ENCODE results near the gene PTPRM. TPM values are rescaled to one million over a fixed set of nuclear protein-coding genes. Genes with fewer than 3 reads are reported as not detected.

Gene PTPRM
- total RNA-seq, 1 experiment from 2014 or later, result 14.5 TPM

DNA sequence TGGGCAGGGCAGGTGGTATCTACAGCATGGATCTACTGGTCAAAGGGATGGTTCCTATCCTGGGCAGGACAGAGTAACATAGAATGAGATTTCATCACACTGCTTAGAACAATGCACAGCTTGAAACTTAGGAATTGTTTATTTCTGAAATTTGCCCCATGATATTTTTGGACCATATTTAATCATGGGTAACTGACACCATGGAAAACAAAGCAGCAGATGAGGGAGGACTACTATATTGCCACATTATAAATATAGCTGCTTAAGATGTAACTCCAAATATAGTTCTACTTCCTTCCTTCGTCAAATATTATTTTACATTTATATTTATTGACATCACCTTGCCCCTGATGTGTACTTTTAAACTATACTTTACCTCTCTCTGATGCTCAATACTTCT lies 254.7 kb downstream of the PTPRM start:
- no TSS peak for BruUV-seq (replicated peaks)
- Histone ChIP-seq H2AFZ (ENCODE audit: low read depth, low read length, poor library complexity, severe bottlenecking) (no peak overlapping the region), H3K4me1 (ENCODE audit: control insufficient read depth in 1 of 2, insufficient read depth in 2 of 2, low read length in 2 of 2) (no peaks in the 10 kb centered on the region), H3K9ac (ENCODE audit: low read length) (no peak overlapping the region), H3K9me2 (ENCODE audit: insufficient read depth) (no peaks in the 10 kb centered on the region), H3K27ac (ENCODE audit: low read depth, low read length) (no peak overlapping the region), H3K4me3 (replicated peaks in 1 of 2; ENCODE audit: low read depth in 1 of 2, low read length in 2 of 2) (no peak overlapping the region), H3K4me2 (ENCODE audit: low read length) (no peak overlapping the region), H3K9me3 (ENCODE audit: control insufficient read depth in 1 of 2, insufficient read depth in 1 of 2, low read depth in 1 of 2, low read length in 2 of 2) (no peaks in the 10 kb centered on the region), H4K20me1 (ENCODE audit: insufficient read depth) (no peaks in the 10 kb centered on the region), H3K36me3 (ENCODE audit: control insufficient read depth in 1 of 2, insufficient read depth in 2 of 2, low read length in 2 of 2) (no peaks in the 10 kb centered on the region), H3K79me2 (ENCODE audit: insufficient read depth, low read length) (no peaks in the 10 kb centered on the region), H3K27me3 (ENCODE audit: insufficient read depth, low read length) (no peaks in the 10 kb centered on the region)
- ATAC-seq, result no peak
- ChIA-PET POLR2A (no interaction called here), RAD21 (ENCODE audit: low non-redundant PET in 1 of 2, low total read pairs in 2 of 2, uncharacterized antibody in 2 of 2, unreplicated experiment in 2 of 2) (no interaction called here), CTCF (no interaction called here)
- intact Hi-C loops (cut with micrococcal nuclease), result no loop called here
- TF ChIP-seq MAX (IDR thresholded peaks at IDR 0.05), result no peak
- TF ChIP-seq TCF7L2 (IDR thresholded peaks at IDR 0.05; ENCODE audit: borderline replicate concordance, extremely low read depth, insufficient read depth, insufficient read length), result no peak
- no peak for DNase-seq (ENCODE audit: low read depth, low spot score)

GRCh38 chr18:7822435-7823331 lies 255.6 kb downstream of the PTPRM start:
- ChIA-PET POLR2A (no interaction called here), RAD21 (ENCODE audit: low non-redundant PET in 1 of 2, low total read pairs in 2 of 2, uncharacterized antibody in 2 of 2, unreplicated experiment in 2 of 2) (no interaction called here)

More at GRCh38 chr18:7822435-7823331, 255.6 kb downstream of the PTPRM start:
- BruUV-seq (replicated peaks), result no TSS peak
- Histone ChIP-seq H3K4me2 (ENCODE audit: low read length) (no peak overlapping the region), H3K4me3 (replicated peaks in 1 of 2; ENCODE audit: low read depth in 1 of 2, low read length in 2 of 2) (no peak overlapping the region), H3K9me3 (ENCODE audit: control insufficient read depth in 1 of 2, insufficient read depth in 1 of 2, low read depth in 1 of 2, low read length in 2 of 2) (no peaks in the 10 kb centered on the region), H3K36me3 (ENCODE audit: control insufficient read depth in 1 of 2, insufficient read depth in 2 of 2, low read length in 2 of 2) (no peaks in the 10 kb centered on the region), H3K79me2 (ENCODE audit: insufficient read depth, low read length) (no peaks in the 10 kb centered on the region), H2AFZ (ENCODE audit: low read depth, low read length, poor library complexity, severe bottlenecking) (no peak overlapping the region), H3K9ac (ENCODE audit: low read length) (no peak overlapping the region), H3K4me1 (ENCODE audit: control insufficient read depth in 1 of 2, insufficient read depth in 2 of 2, low read length in 2 of 2) (no peaks in the 10 kb centered on the region), H3K27me3 (ENCODE audit: insufficient read depth, low read length) (no peaks in the 10 kb centered on the region), H3K27ac (ENCODE audit: low read depth, low read length) (no peak overlapping the region), H4K20me1 (ENCODE audit: insufficient read depth) (no peaks in the 10 kb centered on the region), H3K9me2 (ENCODE audit: insufficient read depth) (no peaks in the 10 kb centered on the region)
- ATAC-seq, result no peak
- no peak for TF ChIP-seq TCF7L2 (IDR thresholded peaks at IDR 0.05; ENCODE audit: borderline replicate concordance, extremely low read depth, insufficient read depth, insufficient read length)
- no peak for TF ChIP-seq CEBPB (IDR thresholded peaks at IDR 0.05; ENCODE audit: low read depth)
- TF ChIP-seq EGR1 (IDR thresholded peaks at IDR 0.05; ENCODE audit: low read depth), result no peak
- TF ChIP-seq EZH2 (IDR thresholded peaks at IDR 0.05), result no peak
- no peak for TF ChIP-seq ZFX (IDR thresholded peaks at IDR 0.05)
- no peak for TF ChIP-seq MAX (IDR thresholded peaks at IDR 0.05)
- no peak for TF ChIP-seq FOSL1 (IDR thresholded peaks at IDR 0.05; ENCODE audit: low read depth)
- no peak for TF ChIP-seq RAD21 (IDR thresholded peaks at IDR 0.05; ENCODE audit: low read depth)
- no peak for TF ChIP-seq EZH2phosphoT487 (IDR thresholded peaks at IDR 0.05; ENCODE audit: borderline replicate concordance)
- no peak for TF ChIP-seq CBX3 (IDR thresholded peaks at IDR 0.05; ENCODE audit: low read depth)
- no peak for TF ChIP-seq SIN3A (IDR thresholded peaks at IDR 0.05; ENCODE audit: low read depth)
- TF ChIP-seq SRF (IDR thresholded peaks at IDR 0.05; ENCODE audit: low read depth), result no peak
- TF ChIP-seq SP1 (IDR thresholded peaks at IDR 0.05; ENCODE audit: low read depth), result no peak
- TF ChIP-seq POLR2AphosphoS5 (IDR thresholded peaks at IDR 0.05; ENCODE audit: low read depth, low read length), result no peak
- DNase-seq (ENCODE audit: low read depth, low spot score), result no peak
- CTCF ChIA-PET, result no interaction called here
- intact Hi-C loops (cut with micrococcal nuclease), result no loop called here

All from HCT116 (cell line).